GM12875 (cell line): ENCODE data around the gene VMP1.
"Not testable (repeated sequence)": the region's sequence is repeated elsewhere in the genome, so short reads cannot be mapped to it uniquely, and the experiment has no call there.

Experiments
- H3K4me3 ChIP-seq: one replicate; pipeline ENCODE4 v1.5.1; 2011; ENCODE audit warnings: low read depth, low read length, control low read depth
- CTCF ChIP-seq: IDR thresholded peaks from 2 replicates; pipeline ENCODE4 v1.5.1; 2011; ENCODE audit warnings: low read depth, mild to moderate bottlenecking, control low read depth, inconsistent platforms, low read length, moderate library complexity, borderline replicate concordance; ENCODE audit not compliant: insufficient read depth

VMP1 gene

GRCh38 chr17:59851439-59852375 is 144.3 kb downstream of the VMP1 start:
- TF ChIP-seq CTCF: no peak
- H3K4me3 ChIP-seq: no peak overlapping the region

GRCh38 chr17:59852847-59853167 is 145.4 kb downstream of the VMP1 start:
- H3K4me3 ChIP-seq: not testable (repeated sequence)

- peak; percentile 45; the same call in 1 of the 2 replicates for TF ChIP-seq CTCF
- no peak overlapping the region for H3K4me3 ChIP-seq
Observed at GRCh38 chr17:59853168-59853918, 145.9 kb downstream of the VMP1 start.

GRCh38 chr17:59853919-59854729 is 146.7 kb downstream of the VMP1 start:
- H3K4me3 ChIP-seq: not testable (repeated sequence)

- TF ChIP-seq CTCF: no peak
- H3K4me3 ChIP-seq: no peak overlapping the region
Observed at GRCh38 chr17:59856859-59857794, 149.7 kb downstream of the VMP1 start.

GRCh38 chr17:59858167-59858816 is 150.8 kb downstream of the VMP1 start:
- TF ChIP-seq CTCF: no peak
- H3K4me3 ChIP-seq: no peak overlapping the region

- TF ChIP-seq CTCF: no peak
- no peak overlapping the region for H3K4me3 ChIP-seq
Observed at GRCh38 chr17:59858932-59859331, 151.5 kb downstream of the VMP1 start.
